Measurements from ENCODE around the gene CBX2. TPM values are rescaled to one million over a fixed set of nuclear protein-coding genes. Genes with fewer than 3 reads are reported as not detected.

CBX2 gene
- total RNA-seq = under 0.01 TPM

DNA sequence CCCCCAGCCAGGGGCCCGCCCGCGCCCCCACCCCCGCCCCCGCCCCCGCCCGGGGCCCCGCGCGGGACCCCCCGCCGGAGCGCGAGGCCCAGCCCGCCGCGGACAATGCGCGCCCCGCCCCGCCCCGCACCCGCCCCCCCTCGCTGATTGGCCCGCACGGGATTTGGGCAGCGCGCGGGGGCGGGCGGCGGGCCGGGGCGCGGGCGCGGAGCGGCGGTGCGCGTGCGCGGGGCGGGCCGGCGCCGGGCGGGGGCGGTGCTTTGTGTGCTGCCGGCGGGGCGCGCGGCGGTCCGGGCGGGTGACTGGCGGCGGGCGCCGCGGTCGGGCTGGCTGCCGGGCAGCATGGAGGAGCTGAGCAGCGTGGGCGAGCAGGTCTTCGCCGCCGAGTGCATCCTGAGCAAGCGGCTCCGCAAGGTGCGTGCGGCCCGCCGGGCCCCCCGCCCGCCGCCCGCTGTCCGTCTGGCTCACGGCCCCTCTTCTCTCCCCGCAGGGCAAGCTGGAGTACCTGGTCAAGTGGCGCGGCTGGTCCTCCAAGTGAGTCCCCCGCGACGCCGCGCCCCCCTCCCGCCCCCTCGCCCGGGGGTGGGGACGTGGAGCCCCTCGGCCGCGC, at the start of gene CBX2:
CBX2 (plus strand) TSS at position 255 of the 610 bp plus-strand sequence; CDS start at position 343, 88 bp downstream.
- Histone ChIP-seq H3K4me1 (ENCODE audit: insufficient read depth, low read length) (peaks cover 26% of the 10 kb centered on the region), H3K27me3 (ENCODE audit: insufficient read depth, low read length) (peaks cover 59% of the 10 kb centered on the region), H3K4me3 (ENCODE audit: low read length) (peak within 1 kb of the TSS; percentile 24), H3K9me3 (ENCODE audit: low read depth, low read length) (no peaks in the 10 kb centered on the region)

DNA sequence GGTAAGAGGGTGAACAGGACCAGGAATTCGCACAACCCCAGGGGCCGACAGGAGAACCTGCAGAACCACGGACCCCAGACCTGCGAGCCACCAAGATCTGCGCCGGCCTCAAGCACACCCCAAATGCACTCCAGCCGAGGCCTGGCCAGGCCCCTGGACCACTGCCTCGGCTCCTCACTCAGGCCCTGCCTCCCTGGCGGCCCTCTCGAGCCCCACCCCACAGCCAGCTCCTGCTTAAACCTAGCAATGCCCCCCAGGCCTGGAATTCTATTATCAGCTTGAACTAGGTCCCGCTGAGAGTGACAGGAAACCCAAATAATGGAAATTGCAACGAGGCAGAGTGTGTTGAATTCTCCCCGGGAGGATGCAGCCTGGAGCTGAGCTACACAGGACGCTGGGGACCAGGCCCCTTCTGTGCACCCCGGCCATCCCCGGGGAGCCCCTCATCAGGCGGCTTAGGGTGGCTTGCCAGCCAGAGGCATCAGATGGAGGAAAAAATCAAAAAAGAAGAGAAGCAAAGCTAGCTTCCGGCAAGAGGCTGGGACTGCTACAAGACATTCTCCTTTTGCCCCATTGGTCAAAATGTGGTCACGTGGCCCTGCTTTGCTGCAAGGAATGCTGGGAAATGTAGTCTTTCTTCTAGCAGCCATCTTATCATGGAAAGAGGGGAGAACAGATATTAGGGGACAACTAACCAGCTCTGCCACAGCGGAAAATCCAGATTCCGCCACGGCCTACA, 49.6 kb upstream of the CBX2 start:
- Histone ChIP-seq H3K4me3 (ENCODE audit: low read length) (no peak overlapping the region), H3K9me3 (ENCODE audit: low read depth, low read length) (no peaks in the 10 kb centered on the region), H3K4me1 (ENCODE audit: insufficient read depth, low read length) (peaks cover 11% of the 10 kb centered on the region), H3K27me3 (ENCODE audit: insufficient read depth, low read length) (no peaks in the 10 kb centered on the region)

DNA sequence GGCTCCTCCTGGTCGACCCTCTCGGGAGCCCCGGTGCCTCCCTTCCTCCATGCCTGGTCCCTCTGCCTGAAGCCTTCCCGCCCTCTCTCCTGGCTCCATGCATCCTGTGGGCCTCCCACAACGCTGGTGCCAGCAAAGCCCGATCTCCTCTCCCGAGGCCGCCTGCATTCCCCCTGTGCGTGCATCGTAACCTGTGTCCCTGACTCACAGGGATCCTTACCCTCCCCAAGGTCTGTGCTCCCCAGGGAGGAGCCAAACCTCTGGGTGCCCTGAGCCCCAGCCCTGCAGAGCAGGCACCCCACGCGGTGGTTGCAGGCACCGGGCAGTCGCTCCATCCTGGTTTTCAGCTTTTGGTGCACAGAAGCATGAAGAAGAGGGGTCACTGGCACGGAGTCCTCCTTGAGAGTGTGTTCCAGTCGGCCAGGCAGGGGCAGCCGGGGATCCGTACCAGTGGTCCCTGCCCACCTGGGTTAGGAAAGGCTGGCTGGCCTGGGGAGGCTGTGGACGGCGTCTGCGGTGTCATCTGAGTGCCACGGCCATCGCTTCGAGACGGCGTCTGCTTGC, 49.0 kb upstream of the CBX2 start:
- Histone ChIP-seq H3K4me1 (ENCODE audit: insufficient read depth, low read length) (peaks cover 14% of the 10 kb centered on the region), H3K27me3 (ENCODE audit: insufficient read depth, low read length) (no peaks in the 10 kb centered on the region), H3K4me3 (ENCODE audit: low read length) (no peak overlapping the region), H3K9me3 (ENCODE audit: low read depth, low read length) (no peaks in the 10 kb centered on the region)

DNA sequence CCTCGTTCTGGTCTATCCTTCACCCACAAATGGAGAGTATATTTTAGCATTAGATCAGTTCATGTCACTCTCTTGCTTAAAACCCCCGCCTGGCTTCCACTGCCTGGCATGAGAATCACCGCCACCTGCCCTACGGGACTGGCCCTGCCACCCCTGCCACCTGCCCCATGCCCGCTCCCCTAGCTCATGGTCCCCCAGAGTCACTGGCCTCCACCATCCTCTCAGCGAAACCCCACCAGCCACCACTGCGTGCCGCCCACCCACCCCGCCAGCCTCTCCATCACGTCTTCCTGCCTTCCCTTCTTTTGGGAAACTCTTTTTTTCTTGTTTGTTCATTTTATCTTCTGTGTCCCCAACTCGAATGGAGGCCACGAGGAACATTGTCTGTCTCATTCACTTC, 48.2 kb upstream of the CBX2 start:
- peaks cover 14% of the 10 kb centered on the region for H3K4me1 ChIP-seq (ENCODE audit: insufficient read depth, low read length)
- H3K27me3 ChIP-seq (ENCODE audit: insufficient read depth, low read length) = no peaks in the 10 kb centered on the region
- H3K9me3 ChIP-seq (ENCODE audit: low read depth, low read length) = no peaks in the 10 kb centered on the region

DNA sequence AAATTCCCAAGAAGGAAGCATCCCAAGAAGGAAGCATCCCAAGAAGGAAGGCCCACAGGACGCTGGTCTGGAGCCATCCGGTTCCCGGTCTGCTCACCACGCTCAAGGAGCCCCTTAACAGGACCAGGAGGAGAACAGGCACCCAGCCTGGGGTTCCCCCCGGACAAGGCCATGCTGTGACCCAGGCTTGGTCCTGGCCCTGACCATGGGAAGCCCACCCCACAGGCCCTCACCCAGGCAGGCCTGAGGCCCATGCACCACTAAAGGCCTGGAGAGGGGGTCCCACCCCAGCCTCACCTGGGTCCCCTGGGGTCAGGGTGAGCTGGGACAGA, 47.5 kb upstream of the CBX2 start:
- no peak overlapping the region for H3K4me3 ChIP-seq (ENCODE audit: low read length)
- peaks cover 14% of the 10 kb centered on the region for H3K4me1 ChIP-seq (ENCODE audit: insufficient read depth, low read length)
- H3K9me3 ChIP-seq (ENCODE audit: low read depth, low read length) = no peaks in the 10 kb centered on the region
- H3K27me3 ChIP-seq (ENCODE audit: insufficient read depth, low read length) = no peaks in the 10 kb centered on the region

More for the DNA sequence above, 48.2 kb upstream of the CBX2 start:
- H3K4me3 ChIP-seq (ENCODE audit: low read length) = no peak overlapping the region

DNA sequence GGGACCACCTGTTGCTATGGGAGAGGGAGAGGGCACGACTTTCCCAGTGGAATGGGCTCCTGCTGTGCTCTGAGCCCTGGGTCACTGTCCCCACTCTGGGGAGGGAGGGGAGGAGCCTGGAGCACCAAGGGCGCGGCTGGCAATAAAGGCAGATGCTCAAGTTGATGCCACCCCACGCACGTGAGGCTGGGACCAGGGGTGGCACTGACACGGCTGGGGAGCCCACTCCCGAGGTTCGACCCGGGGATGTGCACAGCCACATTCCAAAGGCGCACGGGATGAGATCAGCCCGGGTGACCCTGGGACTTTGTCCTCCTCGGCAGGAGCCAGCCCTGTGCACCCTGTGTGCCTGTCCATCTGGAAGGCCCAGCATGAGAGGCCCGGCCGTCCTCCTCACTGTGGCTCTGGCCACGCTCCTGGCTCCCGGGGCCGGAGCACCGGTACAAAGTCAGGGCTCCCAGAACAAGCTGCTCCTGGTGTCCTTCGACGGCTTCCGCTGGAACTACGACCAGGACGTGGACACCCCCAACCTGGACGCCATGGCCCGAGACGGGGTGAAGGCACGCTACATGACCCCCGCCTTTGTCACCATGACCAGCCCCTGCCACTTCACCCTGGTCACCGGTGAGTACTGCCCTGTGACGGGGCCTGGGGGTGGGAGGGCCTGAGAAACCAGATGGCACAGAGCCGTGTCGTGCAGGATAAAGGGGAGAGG, 47.0 kb upstream of the CBX2 start, which contains the start of gene ENPP7:
ENPP7 (plus strand) TSS at position 175 of the 715 bp plus-strand sequence; CDS start at position 372, 197 bp downstream.
- H3K4me1 ChIP-seq (ENCODE audit: insufficient read depth, low read length) = peaks cover 14% of the 10 kb centered on the region
- no peak within 1 kb of the TSS for H3K4me3 ChIP-seq (ENCODE audit: low read length)
- H3K9me3 ChIP-seq (ENCODE audit: low read depth, low read length) = no peaks in the 10 kb centered on the region
- no peaks in the 10 kb centered on the region for H3K27me3 ChIP-seq (ENCODE audit: insufficient read depth, low read length)

DNA sequence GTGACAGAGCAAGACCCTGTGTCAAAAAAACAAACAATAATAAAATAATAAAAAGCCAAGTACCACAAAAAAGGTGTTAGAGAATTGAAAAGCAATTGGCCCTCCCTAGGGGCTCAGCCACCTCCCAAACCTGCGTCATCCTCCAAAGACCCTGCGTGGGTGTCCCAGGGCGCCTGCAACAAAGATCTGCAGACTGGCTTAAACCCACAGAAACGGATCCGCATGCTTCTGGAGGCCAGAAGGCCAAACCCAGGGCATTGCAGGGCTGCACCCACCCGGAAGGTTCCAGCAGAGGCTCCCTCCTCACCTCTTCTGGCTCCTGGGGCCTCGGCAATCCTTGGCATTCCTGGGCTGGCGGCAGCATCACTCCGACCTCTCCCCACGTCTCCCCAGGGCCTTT, 45.7 kb upstream of the CBX2 start:
- Histone ChIP-seq H3K4me1 (ENCODE audit: insufficient read depth, low read length) (peaks cover 14% of the 10 kb centered on the region), H3K27me3 (ENCODE audit: insufficient read depth, low read length) (no peaks in the 10 kb centered on the region), H3K9me3 (ENCODE audit: low read depth, low read length) (no peaks in the 10 kb centered on the region), H3K4me3 (ENCODE audit: low read length) (no peak overlapping the region)

DNA sequence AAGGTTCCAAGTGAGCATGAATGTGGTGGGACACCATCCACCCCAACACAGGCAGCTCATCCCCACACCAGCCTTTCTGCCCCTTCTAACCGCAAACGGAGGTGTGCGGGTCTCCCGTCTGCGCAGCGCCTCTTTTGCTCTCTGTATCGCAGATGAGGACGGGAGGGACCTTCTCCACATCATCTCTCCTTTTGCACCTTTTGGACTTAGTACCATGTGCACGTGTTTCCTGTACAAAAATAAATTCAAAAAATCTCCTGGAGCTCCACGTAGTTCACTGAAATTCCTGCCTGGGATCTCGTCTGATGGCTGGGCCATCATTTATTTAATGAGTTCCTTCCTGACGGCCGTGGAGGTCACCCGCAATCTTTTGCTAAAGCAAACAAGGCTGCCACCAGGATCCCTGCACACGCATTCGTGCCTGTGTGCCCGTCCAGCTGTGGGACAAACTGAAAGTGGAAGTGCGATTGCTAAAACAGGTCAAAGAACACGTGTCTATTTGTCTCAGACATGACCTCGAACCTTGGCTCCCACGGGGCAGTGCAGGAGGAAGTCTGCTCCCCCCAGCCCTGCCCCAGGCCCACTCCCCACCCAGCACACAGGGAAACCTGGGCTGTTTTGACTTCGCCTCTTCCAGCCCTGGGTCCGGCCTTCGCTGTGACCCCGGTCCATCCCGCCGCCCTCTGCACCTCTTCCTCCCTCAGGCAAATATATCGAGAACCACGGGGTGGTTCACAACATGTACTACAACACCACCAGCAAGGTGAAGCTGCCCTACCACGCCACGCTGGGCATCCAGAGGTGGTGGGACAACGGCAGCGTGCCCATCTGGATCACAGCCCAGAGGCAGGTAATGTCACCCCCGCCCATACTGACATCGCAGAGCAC, 44.9 kb upstream of the CBX2 start:
- peak overlapping the region; percentile 12 for H3K4me3 ChIP-seq (ENCODE audit: low read length)

DNA sequence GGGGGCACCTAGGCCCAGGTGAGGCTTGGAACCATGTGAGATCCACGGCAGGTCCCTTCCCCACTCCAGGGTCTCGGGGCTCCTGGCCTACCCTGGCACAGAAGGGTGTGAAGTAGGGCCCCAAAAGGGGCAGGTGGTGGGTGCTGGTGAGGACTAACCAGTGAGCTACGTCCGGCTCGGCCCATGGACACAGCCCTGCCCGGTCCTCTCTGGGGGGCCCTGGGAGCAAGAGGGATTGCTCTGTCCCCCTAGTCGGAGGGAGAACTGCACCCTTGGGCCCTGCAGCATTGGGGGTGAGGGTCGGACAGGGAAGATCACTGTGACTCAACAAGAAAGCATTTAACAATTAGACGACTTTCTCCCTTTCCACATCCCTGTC, 44.3 kb upstream of the CBX2 start:
- Histone ChIP-seq H3K4me3 (ENCODE audit: low read length) (no peak overlapping the region), H3K4me1 (ENCODE audit: insufficient read depth, low read length) (peaks cover 14% of the 10 kb centered on the region), H3K27me3 (ENCODE audit: insufficient read depth, low read length) (no peaks in the 10 kb centered on the region), H3K9me3 (ENCODE audit: low read depth, low read length) (no peaks in the 10 kb centered on the region)

More for the DNA sequence above, 44.9 kb upstream of the CBX2 start:
- Histone ChIP-seq H3K27me3 (ENCODE audit: insufficient read depth, low read length) (no peaks in the 10 kb centered on the region), H3K4me1 (ENCODE audit: insufficient read depth, low read length) (peaks cover 14% of the 10 kb centered on the region), H3K9me3 (ENCODE audit: low read depth, low read length) (no peaks in the 10 kb centered on the region)

DNA sequence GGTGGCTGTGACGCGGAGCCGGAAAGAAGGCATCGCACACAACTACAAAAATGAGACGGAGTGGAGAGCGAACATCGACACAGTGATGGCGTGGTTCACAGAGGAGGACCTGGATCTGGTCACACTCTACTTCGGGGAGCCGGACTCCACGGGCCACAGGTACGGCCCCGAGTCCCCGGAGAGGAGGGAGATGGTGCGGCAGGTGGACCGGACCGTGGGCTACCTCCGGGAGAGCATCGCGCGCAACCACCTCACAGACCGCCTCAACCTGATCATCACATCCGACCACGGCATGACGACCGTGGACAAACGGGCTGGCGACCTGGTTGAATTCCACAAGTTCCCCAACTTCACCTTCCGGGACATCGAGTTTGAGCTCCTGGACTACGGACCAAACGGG, 42.9 kb upstream of the CBX2 start:
- Histone ChIP-seq H3K4me3 (ENCODE audit: low read length) (no peak overlapping the region), H3K9me3 (ENCODE audit: low read depth, low read length) (no peaks in the 10 kb centered on the region), H3K4me1 (ENCODE audit: insufficient read depth, low read length) (peaks cover 14% of the 10 kb centered on the region), H3K27me3 (ENCODE audit: insufficient read depth, low read length) (no peaks in the 10 kb centered on the region)

DNA sequence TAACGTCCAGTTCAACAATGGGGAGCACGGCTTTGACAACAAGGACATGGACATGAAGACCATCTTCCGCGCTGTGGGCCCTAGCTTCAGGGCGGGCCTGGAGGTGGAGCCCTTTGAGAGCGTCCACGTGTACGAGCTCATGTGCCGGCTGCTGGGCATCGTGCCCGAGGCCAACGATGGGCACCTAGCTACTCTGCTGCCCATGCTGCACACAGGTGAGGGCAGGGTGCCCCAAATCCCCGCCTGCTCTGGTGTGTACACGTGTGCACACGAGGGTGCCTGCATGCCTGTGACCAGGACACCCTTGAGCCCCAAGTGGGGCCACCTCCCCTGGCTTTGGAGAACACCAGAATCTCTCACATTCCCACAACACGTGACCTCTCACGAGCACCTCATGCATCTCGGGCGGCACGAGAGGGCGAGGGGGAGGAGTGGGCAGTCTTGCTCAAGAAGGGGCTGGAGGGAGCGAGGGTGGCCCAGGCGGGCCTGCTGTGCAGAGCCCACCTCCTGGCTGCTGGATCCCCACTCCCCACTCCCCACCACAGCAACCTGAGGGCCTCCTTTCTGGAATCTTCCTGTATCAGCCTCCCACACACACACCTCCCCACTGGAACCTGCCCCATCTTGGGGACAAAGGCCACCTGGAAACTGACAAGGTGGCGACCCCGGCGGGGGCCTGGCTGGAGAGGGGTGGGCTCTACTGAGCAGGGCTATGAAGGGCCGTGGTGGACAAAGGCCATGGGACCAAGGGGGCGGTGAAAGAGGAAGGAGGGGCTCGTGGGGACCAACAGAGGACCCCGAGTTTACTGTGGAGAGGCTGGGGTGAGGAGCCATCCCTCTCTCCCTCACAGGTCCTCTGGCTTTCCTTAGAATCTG, 40.7 kb upstream of the CBX2 start:
- Histone ChIP-seq H3K4me3 (ENCODE audit: low read length) (no peak overlapping the region), H3K4me1 (ENCODE audit: insufficient read depth, low read length) (peaks cover 20% of the 10 kb centered on the region), H3K9me3 (ENCODE audit: low read depth, low read length) (no peaks in the 10 kb centered on the region), H3K27me3 (ENCODE audit: insufficient read depth, low read length) (peaks cover 9% of the 10 kb centered on the region)

DNA sequence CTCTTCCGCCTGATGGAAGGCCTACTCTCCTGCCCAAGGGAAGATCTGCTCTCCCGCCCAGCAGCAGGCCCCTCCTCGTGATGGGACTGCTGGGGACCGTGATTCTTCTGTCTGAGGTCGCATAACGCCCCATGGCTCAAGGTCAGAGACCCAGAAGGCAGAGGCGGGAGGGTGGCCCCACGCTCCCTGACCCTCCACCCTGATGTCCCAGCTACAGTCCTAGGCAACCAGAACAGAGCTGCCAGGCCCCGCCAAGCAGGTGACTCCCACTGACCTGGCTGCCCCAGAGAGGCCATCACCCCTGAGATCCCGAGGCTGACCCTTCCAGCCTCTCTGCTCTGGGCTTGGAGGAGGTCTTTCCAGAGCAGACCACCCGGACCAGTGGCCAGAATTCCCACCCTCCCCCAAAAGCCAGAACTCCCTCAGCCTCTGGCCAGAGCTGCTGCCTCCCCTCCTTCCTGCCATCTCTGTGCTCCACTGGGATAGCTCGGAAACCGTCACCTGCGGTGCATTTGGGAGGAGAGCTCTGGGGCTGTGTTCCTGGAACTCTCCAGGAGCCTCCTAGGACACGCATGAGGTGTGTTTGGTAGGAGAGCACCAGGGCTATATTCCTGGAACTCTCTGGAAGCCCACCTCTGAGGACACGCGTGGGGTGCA, 39.9 kb upstream of the CBX2 start:
- Histone ChIP-seq H3K9me3 (ENCODE audit: low read depth, low read length) (no peaks in the 10 kb centered on the region), H3K4me3 (ENCODE audit: low read length) (no peak overlapping the region), H3K27me3 (ENCODE audit: insufficient read depth, low read length) (peaks cover 9% of the 10 kb centered on the region)

DNA sequence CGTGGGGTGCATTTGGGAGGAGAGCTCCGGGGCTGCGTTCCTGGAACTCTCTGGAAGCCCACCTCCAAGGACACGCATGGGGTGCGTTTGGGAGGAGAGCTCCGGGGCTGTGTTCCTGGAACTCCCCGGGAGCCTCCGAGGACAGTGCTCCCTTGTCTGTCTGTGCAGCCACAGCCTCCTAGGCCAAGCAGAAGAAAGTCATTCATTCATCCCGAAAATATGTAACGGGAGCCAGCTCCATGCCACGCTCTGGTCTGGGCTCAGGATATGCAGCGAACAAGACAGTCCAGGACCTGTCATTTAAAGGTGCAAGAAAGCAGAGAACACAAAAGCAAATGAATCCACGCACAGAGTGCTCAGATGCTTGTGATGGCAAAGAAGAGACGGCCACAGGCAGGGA, 39.3 kb upstream of the CBX2 start:
- Histone ChIP-seq H3K4me1 (ENCODE audit: insufficient read depth, low read length) (peaks cover 7% of the 10 kb centered on the region), H3K9me3 (ENCODE audit: low read depth, low read length) (no peaks in the 10 kb centered on the region), H3K4me3 (ENCODE audit: low read length) (no peak overlapping the region), H3K27me3 (ENCODE audit: insufficient read depth, low read length) (peaks cover 9% of the 10 kb centered on the region)

More for the DNA sequence above, 39.9 kb upstream of the CBX2 start:
- peaks cover 13% of the 10 kb centered on the region for H3K4me1 ChIP-seq (ENCODE audit: insufficient read depth, low read length)

All from mononuclear cell (primary cell).